GM12873 (cell line): ENCODE results near the gene WBP2.

ENCODE experiments used
- TF ChIP-seq, protein P1 (sequence below): IDR thresholded peaks from 2 replicates; pipeline ENCODE4 v1.5.1; 2012; ENCODE audit warnings: low read depth, mild to moderate bottlenecking, moderate library complexity, low read length, control low read depth; ENCODE audit not compliant: insufficient read depth; ENCODE audit errors: missing control alignments

WBP2 gene

GRCh38 chr17:75808549-75808904 lies 46.6 kb downstream of the WBP2 start:
- TF ChIP-seq, protein P1, sequence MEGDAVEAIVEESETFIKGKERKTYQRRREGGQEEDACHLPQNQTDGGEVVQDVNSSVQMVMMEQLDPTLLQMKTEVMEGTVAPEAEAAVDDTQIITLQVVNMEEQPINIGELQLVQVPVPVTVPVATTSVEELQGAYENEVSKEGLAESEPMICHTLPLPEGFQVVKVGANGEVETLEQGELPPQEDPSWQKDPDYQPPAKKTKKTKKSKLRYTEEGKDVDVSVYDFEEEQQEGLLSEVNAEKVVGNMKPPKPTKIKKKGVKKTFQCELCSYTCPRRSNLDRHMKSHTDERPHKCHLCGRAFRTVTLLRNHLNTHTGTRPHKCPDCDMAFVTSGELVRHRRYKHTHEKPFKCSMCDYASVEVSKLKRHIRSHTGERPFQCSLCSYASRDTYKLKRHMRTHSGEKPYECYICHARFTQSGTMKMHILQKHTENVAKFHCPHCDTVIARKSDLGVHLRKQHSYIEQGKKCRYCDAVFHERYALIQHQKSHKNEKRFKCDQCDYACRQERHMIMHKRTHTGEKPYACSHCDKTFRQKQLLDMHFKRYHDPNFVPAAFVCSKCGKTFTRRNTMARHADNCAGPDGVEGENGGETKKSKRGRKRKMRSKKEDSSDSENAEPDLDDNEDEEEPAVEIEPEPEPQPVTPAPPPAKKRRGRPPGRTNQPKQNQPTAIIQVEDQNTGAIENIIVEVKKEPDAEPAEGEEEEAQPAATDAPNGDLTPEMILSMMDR = no peak

- TF ChIP-seq, protein P1 = no peak
Observed at GRCh38 chr17:75807861-75808260, 47.3 kb downstream of the WBP2 start.

DNA sequence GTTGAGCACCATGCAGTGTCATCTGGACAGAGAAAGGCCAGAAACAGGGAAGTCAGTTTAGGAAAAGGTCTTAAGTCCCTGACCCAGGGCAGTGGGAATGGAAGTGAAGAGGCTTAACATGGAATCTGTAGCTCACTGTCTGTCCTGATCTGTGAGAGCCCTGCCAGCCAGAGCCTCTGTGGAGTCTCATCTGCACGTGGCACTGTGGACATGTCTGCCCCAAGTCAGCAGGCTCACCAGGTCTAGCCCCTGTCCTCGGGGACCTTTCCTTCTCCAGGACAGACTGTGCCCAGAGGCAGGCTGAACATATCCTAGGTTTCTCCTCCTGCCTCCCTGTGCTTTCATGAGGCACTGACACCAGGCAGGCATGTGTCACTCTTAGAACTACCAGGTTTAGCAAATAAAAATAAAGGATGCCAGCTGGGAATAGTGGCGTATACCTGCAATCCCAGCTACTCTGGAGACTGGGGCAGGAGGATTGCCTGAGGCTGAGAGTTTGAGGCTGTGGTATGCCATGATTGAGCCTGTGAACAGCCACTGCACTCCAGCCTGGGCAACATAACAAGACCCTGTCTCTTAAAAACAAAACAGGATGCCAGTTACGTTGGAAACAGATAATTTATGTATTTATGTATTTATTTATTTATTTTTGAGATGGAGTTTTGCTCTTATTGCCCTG lies 48.2 kb downstream of the WBP2 start:
- TF ChIP-seq, protein P1 = no peak

DNA sequence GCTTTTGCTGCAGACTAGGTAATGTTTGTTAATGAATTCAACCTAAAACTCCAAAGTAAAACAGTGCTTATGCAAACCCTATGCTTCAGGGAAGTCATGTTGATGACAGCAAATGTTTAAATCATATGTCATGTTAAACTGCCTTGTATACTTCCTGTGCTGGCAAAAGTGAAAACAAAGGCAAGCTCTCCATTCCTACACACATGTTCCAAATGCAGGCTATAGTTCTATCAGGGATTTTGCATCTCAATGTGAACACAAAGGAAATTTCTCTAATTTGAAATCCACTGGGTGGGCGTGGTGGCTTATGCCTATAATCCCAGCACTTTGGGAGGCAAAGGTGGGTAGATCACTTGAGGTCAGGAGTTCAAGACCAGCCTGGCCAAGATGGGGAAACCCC lies 51.3 kb downstream of the WBP2 start:
- TF ChIP-seq, protein P1 = no peak

- TF ChIP-seq, protein P1 = no peak
Observed at GRCh38 chr17:75799402-75799801, 55.7 kb downstream of the WBP2 start.

DNA sequence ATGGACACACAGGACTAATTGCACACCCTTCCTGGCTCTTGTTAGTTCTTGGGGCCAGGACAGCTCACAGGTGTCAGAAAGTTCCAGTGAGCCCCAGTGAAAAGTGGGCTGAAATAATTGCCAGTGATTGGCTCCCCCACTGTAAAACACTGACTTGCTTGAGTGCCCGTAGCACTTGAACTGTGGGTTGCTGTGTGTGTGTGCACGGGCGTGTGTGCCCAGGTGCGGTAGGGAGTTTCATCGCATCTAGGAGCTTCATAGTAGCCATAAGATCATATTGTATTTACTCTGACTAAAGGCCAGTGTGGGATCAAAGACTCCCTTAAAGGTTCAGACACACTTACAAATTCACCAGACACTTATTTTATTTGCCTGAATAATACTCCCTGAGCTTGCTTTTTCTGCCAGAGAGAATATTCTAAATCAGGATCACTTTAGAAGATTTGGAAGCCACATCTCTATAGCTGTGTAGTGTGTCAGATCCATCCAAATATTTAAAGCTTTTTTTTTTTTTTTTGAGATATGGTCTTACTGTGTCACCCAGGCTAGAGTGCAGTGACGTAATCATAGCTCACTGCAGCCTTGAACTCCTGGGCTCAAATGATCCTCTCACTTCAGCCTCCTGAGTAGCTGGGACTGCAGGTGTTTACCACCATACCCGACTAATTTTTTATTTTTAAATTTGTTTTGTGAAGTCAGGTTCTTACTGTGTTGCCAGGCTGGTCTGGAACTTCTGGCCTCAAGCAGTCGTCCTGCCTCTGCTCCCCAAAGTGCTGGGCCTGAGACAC lies 59.1 kb downstream of the WBP2 start:
- TF ChIP-seq, protein P1 = no peak
